Type B pancreatic cell (in vitro differentiated cells): ENCODE data around the gene SLC35F6. TPM values are rescaled to one million over a fixed set of nuclear protein-coding genes. Genes with fewer than 3 reads are reported as not detected.
A peak's percentile ranks its signal among the peaks of the same experiment; 100 is the strongest.
"Not testable (repeated sequence)": the region's sequence is repeated elsewhere in the genome, so short reads cannot be mapped to it uniquely, and the experiment has no call there.

Experiments
- DNase-seq: peaks from one replicate; pipeline ENCODE4 v3.0.0; 2021; ENCODE audit warnings: mixed read lengths; ENCODE audit not compliant: unreplicated experiment; ENCODE audit errors: extremely low spot score
- H3K27ac Mint-ChIP-seq: 2 replicates; pipeline ENCODE4 v1.8.0; 2021; ENCODE audit warnings: mild to moderate bottlenecking, mixed read lengths
- H3K27me3 Mint-ChIP-seq: 2 replicates; pipeline ENCODE4 v1.8.0; 2021; ENCODE audit warnings: mixed read lengths
- H3K36me3 Mint-ChIP-seq: 2 replicates; pipeline ENCODE4 v1.8.0; 2021; ENCODE audit warnings: mixed read lengths
- H3K4me1 Mint-ChIP-seq: one replicate; pipeline ENCODE4 v1.8.0; 2021; ENCODE audit warnings: mixed read lengths; ENCODE audit not compliant: unreplicated experiment
- H3K4me3 Mint-ChIP-seq: 2 replicates; pipeline ENCODE4 v1.8.0; 2021; ENCODE audit warnings: mild to moderate bottlenecking, mixed read lengths
- H3K9me3 Mint-ChIP-seq: 2 replicates; pipeline ENCODE4 v1.8.0; 2021; ENCODE audit warnings: mixed read lengths
- total RNA-seq: library from RNA; stranded (reverse); gene quantifications from 2 replicates; pipeline ENCODE4 v1.2.1, GENCODE V29; 2021; ENCODE audit warnings: low replicate concordance
- TF ChIP-seq, protein P1 (sequence below): fragments of 200-600 bp; sonication (generic); conservative IDR thresholded peaks from 2 replicates; pipeline ENCODE4 v1.5.0; 2021; ENCODE audit warnings: antibody characterized with exemption, mild to moderate bottlenecking

The SLC35F6 gene
- total RNA-seq, 1 donor from 2014 or later: 28.5 TPM

GRCh38 chr2:26759845-26760244 is 4.2 kb upstream of the SLC35F6 start:
- no peak for DNase-seq
- TF ChIP-seq, protein P1, sequence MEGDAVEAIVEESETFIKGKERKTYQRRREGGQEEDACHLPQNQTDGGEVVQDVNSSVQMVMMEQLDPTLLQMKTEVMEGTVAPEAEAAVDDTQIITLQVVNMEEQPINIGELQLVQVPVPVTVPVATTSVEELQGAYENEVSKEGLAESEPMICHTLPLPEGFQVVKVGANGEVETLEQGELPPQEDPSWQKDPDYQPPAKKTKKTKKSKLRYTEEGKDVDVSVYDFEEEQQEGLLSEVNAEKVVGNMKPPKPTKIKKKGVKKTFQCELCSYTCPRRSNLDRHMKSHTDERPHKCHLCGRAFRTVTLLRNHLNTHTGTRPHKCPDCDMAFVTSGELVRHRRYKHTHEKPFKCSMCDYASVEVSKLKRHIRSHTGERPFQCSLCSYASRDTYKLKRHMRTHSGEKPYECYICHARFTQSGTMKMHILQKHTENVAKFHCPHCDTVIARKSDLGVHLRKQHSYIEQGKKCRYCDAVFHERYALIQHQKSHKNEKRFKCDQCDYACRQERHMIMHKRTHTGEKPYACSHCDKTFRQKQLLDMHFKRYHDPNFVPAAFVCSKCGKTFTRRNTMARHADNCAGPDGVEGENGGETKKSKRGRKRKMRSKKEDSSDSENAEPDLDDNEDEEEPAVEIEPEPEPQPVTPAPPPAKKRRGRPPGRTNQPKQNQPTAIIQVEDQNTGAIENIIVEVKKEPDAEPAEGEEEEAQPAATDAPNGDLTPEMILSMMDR: no peak
- Mint-ChIP-seq H3K9me3 (no peaks in the 10 kb centered on the region), H3K4me1 (peaks cover 14% of the 10 kb centered on the region), H3K36me3 (no peaks in the 10 kb centered on the region), H3K27me3 (no peaks in the 10 kb centered on the region), H3K4me3 (no peak overlapping the region), H3K27ac (no peak overlapping the region)

DNA sequence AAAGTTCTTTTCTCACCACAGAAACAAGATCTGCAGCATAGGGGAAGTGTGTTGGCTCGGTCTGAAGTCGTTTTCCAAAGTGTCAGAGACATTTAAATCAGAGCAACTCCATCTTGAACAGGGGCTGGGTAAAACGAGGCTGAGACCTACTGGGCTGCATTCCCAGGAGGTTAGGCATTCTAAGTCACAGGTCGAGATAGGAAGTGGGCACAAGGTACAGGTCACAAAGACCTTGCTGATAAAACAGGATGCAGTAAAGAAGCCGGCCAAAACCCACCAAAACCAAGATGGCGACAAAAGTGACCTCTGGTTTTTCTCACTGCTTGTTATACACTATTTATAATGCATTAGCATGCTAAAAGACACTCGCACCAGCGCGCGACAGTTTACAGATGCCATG is 3.1 kb upstream of the SLC35F6 start:
- not testable (repeated sequence) for H3K27ac Mint-ChIP-seq, H3K36me3 Mint-ChIP-seq, H3K27me3 Mint-ChIP-seq, H3K9me3 Mint-ChIP-seq, DNase-seq
- H3K4me3 Mint-ChIP-seq: peak overlapping the region; percentile 19
- H3K4me1 Mint-ChIP-seq: peaks cover 25% of the 10 kb centered on the region

DNA sequence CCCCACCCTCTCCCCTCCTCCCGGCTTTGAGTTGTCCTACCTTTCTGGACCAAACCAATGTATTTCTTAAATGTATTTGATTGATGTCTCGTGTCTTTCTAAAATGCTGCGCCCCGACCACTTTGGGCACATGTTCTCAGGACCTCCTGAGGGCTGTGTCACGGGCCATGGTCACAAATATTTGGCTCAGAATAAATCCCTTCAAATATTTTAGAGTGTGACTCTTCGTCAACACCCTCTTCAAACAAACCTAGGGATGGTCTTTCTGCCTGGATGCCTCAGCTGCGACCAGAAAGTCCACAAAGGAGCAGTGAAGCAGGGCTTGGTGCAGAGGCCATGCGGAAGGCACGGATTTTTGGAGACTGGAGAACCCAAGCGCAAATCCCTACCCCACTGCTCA is 1.1 kb upstream of the SLC35F6 start:
- Mint-ChIP-seq H3K27me3 (no peaks in the 10 kb centered on the region), H3K4me1 (peaks cover 27% of the 10 kb centered on the region), H3K9me3 (no peaks in the 10 kb centered on the region), H3K36me3 (no peaks in the 10 kb centered on the region), H3K27ac (no peak overlapping the region), H3K4me3 (peak overlapping the region; percentile 95)
- DNase-seq: no peak
- TF ChIP-seq, protein P1: no peak

DNA sequence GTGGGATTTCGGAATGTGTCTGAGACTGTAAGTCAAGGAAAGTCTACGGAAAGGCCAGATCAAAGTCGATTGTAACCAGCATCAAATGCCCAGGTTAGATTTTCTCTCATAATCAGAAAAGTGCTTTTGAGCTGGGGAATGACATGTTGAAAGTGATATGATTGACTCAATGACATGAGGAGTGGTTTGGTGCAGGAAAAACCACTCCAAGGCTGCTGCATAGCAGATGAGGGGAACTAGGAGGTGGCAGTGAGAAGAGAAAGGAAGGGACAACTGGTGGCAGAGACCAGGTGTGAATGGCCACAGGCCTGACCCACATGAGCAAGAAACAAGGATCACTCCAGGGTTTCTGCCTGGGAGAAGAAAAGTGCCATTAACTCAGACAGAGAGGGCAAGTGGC is 822 bp downstream of the SLC35F6 start:
- TF ChIP-seq, protein P1: no peak
- H3K4me1 Mint-ChIP-seq: peaks cover 27% of the 10 kb centered on the region
- no peak for DNase-seq
- H3K27ac Mint-ChIP-seq: peak overlapping the region; percentile 71
- H3K9me3 Mint-ChIP-seq: no peaks in the 10 kb centered on the region
- no peaks in the 10 kb centered on the region for H3K27me3 Mint-ChIP-seq
- no peaks in the 10 kb centered on the region for H3K36me3 Mint-ChIP-seq
- H3K4me3 Mint-ChIP-seq: peak overlapping the region; percentile 95

DNA sequence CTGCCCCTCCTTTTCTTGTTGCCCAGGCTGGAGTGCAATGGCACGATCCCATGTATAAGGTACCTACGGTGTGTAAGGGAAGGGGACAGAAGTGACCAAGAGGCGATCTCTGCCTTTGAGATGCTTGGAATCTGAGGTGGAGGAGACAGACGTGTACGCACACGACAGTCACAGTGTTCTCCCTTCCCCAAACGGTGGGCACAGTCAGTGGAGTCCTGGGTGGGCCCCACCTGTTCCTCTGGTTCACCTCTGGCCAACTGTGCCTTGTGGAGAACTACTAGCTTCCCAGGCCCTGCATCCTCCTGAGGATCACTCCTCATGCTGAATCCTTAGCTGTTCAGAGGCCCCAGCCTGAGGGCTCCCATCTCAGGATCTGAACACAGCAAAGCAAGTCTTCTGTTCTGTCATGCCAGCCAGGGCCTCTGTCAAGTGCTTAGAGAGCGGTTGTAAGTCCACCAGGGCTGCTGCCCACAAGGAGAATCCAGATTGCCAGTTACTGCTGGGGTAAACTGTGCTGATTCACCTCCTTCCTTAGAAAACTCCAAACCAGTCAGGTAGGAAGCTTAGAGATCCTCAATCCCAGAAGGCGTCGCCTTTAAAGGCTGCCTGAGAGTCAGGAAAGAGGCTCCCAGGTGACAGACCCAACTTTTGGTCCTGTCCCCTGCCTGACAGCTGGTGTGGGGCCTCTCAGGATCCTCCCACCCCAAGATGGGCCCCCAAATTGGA is 1.6 kb downstream of the SLC35F6 start:
- no peak for DNase-seq
- Mint-ChIP-seq H3K36me3 (no peaks in the 10 kb centered on the region), H3K4me3 (peak overlapping the region; percentile 95), H3K4me1 (peaks cover 27% of the 10 kb centered on the region), H3K9me3 (no peaks in the 10 kb centered on the region), H3K27me3 (no peaks in the 10 kb centered on the region), H3K27ac (no peak overlapping the region)
- TF ChIP-seq, protein P1: no peak

GRCh38 chr2:26767129-26767528 is 3.0 kb downstream of the SLC35F6 start:
- H3K27me3 Mint-ChIP-seq: no peaks in the 10 kb centered on the region

More at GRCh38 chr2:26767129-26767528, 3.0 kb downstream of the SLC35F6 start:
- Mint-ChIP-seq H3K4me3 (peak overlapping the region; percentile 37), H3K36me3 (no peaks in the 10 kb centered on the region), H3K4me1 (peaks cover 35% of the 10 kb centered on the region), H3K27ac (peak overlapping the region; percentile 34), H3K9me3 (no peaks in the 10 kb centered on the region)
- TF ChIP-seq, protein P1: no peak
- DNase-seq: no peak
